NCI-H510A (cell line): ENCODE data around the gene NACA2.

Experiments
- DNase-seq: peaks from one replicate; lab custom pipeline; 2025; lab: John Stamatoyannopoulos, UW

The NACA2 gene

DNA sequence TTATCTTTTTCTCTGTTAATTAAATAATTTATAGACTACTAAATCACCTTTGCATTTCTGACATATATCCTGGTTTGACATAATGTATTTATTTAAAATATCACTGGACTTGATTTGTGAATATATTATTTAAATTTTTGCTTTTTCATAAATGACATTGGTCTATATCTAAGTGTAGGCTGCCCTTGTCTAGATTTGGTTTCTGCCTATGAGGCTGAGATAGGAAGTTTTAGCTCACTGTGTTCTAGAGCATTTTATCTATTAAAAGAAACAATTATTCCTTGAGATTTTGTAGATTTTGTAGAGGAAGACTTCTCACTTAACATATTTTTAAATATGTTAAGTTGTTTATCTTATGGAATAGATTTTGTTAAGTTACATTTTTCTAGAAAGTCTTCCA, 43.9 kb downstream of the NACA2 start:
- DNase-seq = no peak

DNA sequence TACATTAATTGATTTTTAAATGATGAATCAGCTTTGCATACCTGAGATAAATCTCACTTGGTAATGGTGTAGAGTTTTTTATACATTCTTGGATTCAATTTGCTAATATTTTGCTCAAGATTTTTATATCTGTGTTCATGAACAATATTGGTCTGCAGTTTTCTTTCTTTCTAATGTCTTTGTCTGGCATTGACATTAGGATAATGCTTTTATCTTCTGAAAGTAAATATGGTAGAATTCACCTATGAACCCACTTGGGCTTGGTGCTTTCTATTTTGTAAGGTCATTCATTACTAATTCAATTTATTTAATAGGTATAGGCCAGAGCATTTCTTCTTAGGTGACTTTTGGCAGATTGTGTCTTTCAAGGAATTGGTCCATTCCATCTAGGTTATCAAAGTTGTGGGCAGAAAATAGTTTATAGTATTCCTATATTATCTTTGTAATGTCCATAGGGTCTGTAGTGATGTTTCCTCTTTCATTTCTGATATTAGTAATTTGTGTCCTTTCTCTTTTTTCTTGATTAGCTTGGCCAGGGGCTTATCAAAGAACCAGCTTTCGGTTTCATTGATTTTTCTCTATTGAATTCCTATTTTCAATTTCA, 45.6 kb downstream of the NACA2 start:
- no peak for DNase-seq

DNA sequence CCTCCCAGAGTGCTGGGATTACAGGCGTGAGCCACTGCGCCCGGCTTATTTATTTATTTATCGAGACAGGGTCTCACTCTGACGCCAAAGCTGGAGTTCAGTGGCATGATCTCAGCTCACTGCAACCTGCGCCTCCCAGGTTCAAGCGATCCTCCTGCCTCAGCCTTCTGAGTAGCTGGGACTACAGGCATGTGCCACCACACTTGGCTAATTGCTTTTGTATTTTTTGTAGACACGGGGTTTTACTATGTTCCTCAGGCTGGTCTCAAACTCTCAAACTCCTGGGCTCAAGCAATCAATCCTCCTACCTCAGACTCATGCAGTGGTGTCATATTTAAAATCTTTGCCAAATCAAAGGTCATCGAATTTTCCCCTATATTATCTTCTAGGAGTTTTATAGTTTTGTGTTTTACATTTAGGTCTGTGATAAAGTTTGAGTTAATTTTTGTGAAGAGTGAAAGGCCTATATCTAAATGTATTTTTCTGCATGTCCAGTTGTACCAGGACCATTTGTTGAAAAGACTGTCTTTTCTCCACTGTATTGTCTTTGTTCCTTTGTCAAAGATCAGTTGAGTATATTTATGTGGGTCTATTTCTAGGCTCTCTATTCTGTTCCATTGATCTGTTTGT, 47.1 kb downstream of the NACA2 start:
- DNase-seq = no peak

DNA sequence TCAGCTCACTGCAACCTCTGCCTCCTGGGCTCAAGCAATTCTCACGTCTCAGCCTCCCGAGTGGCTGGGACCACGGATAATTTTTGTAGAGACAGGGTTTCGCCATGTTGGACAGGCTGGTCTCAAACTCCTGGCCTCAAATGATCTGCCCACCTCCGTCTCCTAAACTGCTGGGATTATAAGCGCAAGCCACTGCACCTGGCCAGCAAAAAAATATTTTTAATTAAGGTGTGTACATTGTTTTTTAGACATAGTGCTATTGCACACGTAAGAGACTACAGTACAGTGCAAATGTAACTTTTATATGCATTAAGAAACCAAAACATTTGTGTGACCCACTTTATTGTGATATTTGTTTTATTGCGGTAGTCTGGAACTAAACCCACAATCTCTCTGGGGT, 49.0 kb downstream of the NACA2 start:
- DNase-seq = no peak

DNA sequence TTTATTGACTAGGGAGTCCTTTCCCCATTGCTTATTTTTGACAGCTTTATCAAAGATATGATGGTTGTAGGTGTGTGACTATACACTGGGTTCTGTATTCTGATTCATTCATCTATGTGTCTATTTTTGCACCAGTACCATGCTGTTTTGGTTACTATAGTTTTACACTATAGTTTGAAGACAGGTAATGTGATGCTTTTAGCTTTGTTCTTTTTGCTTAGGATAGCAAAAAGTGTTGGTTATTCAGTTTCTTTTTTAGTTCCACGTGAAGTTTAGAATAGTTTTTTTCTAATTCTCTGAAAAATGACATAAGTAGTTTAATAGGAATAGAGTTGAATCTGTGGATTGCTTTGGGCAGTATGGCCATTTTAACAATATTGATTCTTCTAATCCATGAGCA, 50.1 kb downstream of the NACA2 start:
- DNase-seq = no peak
